ENCODE results near the gene GALNT2. TPM values are rescaled to one million over a fixed set of nuclear protein-coding genes. Genes with fewer than 3 reads are reported as not detected.

GALNT2 gene
- total RNA-seq, 5 donors from 2014 or later (not counting 1 experiment from before 2014, with no cell fraction given): 22.2 to 29.7 (median 23.5) TPM

- Mint-ChIP-seq H3K27ac (no peak overlapping the region), H3K4me1 (peaks cover 33 to 44% (median 41%) of the 10 kb centered on the region in 3 donors), H3K36me3 (peaks cover 14% of the 10 kb centered on the region), H3K27me3 (no peaks in the 10 kb centered on the region), H3K9me3 (no peaks in the 10 kb centered on the region), H3K4me3 (no peak overlapping the region)
- WGBS (ENCODE audit: insufficient coverage): 92% methylated on average over 5 of the region's 12 CpGs
- POLR2A ChIA-PET: no interaction called here
- CTCF ChIA-PET: interaction anchor here (0.5 to 0.6 kb wide), 2 partner anchors 18 to 665 kb away, joined by 3 read pairs; no protein-coding TSS in a partner anchor
- Histone ChIP-seq H3K36me3 (ENCODE audit: control insufficient read depth in 2 of 2, extremely low read depth in 1 of 2, insufficient read depth in 1 of 2, low read length in 1 of 2) (peaks cover 0 to 7% of the 10 kb centered on the region in 2 donors), H3K9me3 (no peaks in the 10 kb centered on the region), H3K4me1 (ENCODE audit: control insufficient read depth in 1 of 2, extremely low read depth in 1 of 2, insufficient read depth in 2 of 2, low read length in 2 of 2) (peaks cover 0 to 3% of the 10 kb centered on the region in 2 experiments), H3K27ac (ENCODE audit: low read length) (no peak overlapping the region), H3K27me3 (replicated peaks in 1 of 2; ENCODE audit: control insufficient read depth in 2 of 2, extremely low read depth in 1 of 2, insufficient read depth in 2 of 2, low read length in 1 of 2) (no peaks in the 10 kb centered on the region), H3K4me3 (ENCODE audit: control insufficient read depth in 1 of 2, extremely low read depth in 1 of 2, low read length in 1 of 2) (no peak overlapping the region)
- ATAC-seq (replicated peaks in 1 of 4) (no peak), DNase-seq (no peak)
Observed at GRCh38 chr1:230140221-230141020, 73.4 kb downstream of the GALNT2 start.

DNA sequence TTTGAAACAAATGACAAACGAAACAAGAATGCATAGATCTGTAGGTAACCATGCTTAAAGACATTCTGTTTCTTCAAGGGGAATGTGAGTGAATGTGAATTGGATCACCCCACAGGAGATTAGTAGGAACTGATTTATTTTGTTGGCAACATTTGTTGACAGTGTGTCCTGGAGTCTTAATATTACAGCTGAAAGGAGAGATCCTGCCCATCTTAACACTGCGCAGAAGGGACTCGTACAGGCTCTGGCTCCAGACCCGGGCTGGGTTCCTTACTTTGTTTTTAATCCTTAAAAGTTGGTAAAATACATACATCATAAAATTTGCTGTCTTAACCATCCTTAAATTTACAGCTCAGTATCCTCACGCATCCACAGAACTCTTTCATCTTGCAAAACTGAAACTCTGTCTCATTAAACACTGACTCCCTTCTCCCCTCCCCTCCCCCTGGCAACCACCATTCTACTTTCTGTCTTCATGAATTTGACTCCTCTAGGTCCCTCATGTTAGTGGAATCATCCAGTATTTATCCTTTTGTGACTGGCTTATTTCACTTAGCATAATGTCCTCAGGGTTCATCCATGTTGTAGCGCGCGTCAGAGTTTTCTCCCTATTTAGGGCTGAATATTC is 74.1 kb downstream of the GALNT2 start:
- Mint-ChIP-seq H3K4me1 (peaks cover 40 to 49% (median 45%) of the 10 kb centered on the region in 3 donors), H3K4me3 (no peak overlapping the region), H3K27me3 (no peaks in the 10 kb centered on the region), H3K36me3 (peaks cover 14% of the 10 kb centered on the region), H3K27ac (no peak overlapping the region), H3K9me3 (no peaks in the 10 kb centered on the region)
- no peak overlapping the region for H3K4me3 ChIP-seq (ENCODE audit: control insufficient read depth in 1 of 2, extremely low read depth in 1 of 2, low read length in 1 of 2)
- POLR2A ChIA-PET: no interaction called here
- H3K27ac ChIP-seq (ENCODE audit: low read length): no peak overlapping the region
- no peaks in the 10 kb centered on the region for H3K9me3 ChIP-seq
- CTCF ChIA-PET: interaction anchor here in 1 of 2 donors (0.5 kb wide), 1 partner anchor 19 kb away, joined by 3 read pairs; no protein-coding TSS in a partner anchor
- peaks cover 0 to 8% of the 10 kb centered on the region in 2 experiments for H3K4me1 ChIP-seq (ENCODE audit: control insufficient read depth in 1 of 2, extremely low read depth in 1 of 2, insufficient read depth in 2 of 2, low read length in 2 of 2)
- peaks cover 0 to 7% of the 10 kb centered on the region in 2 donors for H3K36me3 ChIP-seq (ENCODE audit: control insufficient read depth in 2 of 2, extremely low read depth in 1 of 2, insufficient read depth in 1 of 2, low read length in 1 of 2)
- 70% methylated on average over 1 of the region's 8 CpGs for WGBS (ENCODE audit: insufficient coverage)
- no peaks in the 10 kb centered on the region for H3K27me3 ChIP-seq (replicated peaks in 1 of 2; ENCODE audit: control insufficient read depth in 2 of 2, extremely low read depth in 1 of 2, insufficient read depth in 2 of 2, low read length in 1 of 2)
- DNase-seq: no peak
- ATAC-seq (replicated peaks in 1 of 4): no peak

DNA sequence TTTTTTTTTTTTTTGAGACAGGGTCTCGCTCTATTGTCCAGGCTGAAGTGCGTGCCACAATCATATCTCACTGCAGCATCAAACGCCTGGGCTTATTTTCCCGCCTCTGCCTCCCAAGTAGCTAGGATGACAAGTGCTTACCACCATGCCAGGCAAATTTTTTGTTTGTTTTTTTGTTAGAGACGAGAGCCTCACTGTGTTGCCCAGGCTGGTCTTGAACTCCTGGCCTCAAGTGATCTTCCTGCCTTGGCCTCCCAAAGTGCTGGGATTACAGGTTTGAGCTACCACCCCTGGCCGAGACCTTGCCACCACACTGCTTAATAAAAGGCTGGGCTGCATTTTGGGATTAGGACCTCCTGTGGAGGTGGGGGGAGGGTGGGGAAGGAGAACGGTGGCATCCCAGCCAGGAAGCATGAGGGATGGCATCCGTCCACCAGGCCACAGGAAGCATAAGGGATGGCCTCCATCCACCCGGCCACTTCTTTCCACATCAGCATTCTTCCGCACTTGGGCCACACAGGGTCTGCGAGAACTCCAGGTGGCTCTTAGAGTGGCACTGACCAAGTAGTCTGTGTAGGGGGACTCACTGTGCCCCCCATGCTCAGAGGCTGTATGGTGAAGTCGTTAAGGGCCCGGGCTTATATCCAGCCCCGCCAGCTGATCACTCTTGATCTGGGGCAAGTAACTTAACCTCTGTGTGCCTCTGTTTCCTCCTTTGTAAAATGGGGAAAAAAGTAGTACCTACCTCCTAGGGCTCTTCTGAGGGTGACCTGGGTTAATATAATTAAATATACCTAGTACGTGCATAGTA is 75.0 kb downstream of the GALNT2 start:
- H3K36me3 ChIP-seq (ENCODE audit: control insufficient read depth in 2 of 2, extremely low read depth in 1 of 2, insufficient read depth in 1 of 2, low read length in 1 of 2): peaks cover 0 to 2% of the 10 kb centered on the region in 2 donors
- H3K9me3 ChIP-seq: no peaks in the 10 kb centered on the region
- ChIA-PET POLR2A (no interaction called here), CTCF (no interaction called here)
- H3K27me3 Mint-ChIP-seq: no peaks in the 10 kb centered on the region
- DNase-seq (no peak), ATAC-seq (replicated peaks in 1 of 4) (no peak)
- no peak overlapping the region for H3K4me3 ChIP-seq (ENCODE audit: control insufficient read depth in 1 of 2, extremely low read depth in 1 of 2, low read length in 1 of 2)
- peaks cover 49 to 57% (median 54%) of the 10 kb centered on the region in 3 donors for H3K4me1 Mint-ChIP-seq
- H3K4me3 Mint-ChIP-seq: no peak overlapping the region
- peaks cover 0 to 10% of the 10 kb centered on the region in 2 experiments for H3K4me1 ChIP-seq (ENCODE audit: control insufficient read depth in 1 of 2, extremely low read depth in 1 of 2, insufficient read depth in 2 of 2, low read length in 2 of 2)
- no peaks in the 10 kb centered on the region for H3K9me3 Mint-ChIP-seq
- H3K36me3 Mint-ChIP-seq: peaks cover 10% of the 10 kb centered on the region
- H3K27ac ChIP-seq (ENCODE audit: low read length): no peak overlapping the region
- H3K27me3 ChIP-seq (replicated peaks in 1 of 2; ENCODE audit: control insufficient read depth in 2 of 2, extremely low read depth in 1 of 2, insufficient read depth in 2 of 2, low read length in 1 of 2): no peaks in the 10 kb centered on the region
- WGBS (ENCODE audit: insufficient coverage): 100% methylated on average over 8 of the region's 15 CpGs
- no peak overlapping the region for H3K27ac Mint-ChIP-seq

GRCh38 chr1:230142608-230143210 is 75.7 kb downstream of the GALNT2 start:
- Mint-ChIP-seq H3K36me3 (peaks cover 7% of the 10 kb centered on the region), H3K4me3 (no peak overlapping the region), H3K4me1 (peaks cover 54 to 62% (median 60%) of the 10 kb centered on the region in 3 donors), H3K9me3 (no peaks in the 10 kb centered on the region), H3K27me3 (no peaks in the 10 kb centered on the region), H3K27ac (no peak overlapping the region)
- Histone ChIP-seq H3K4me1 (ENCODE audit: control insufficient read depth in 1 of 2, extremely low read depth in 1 of 2, insufficient read depth in 2 of 2, low read length in 2 of 2) (peaks cover 0 to 10% of the 10 kb centered on the region in 2 experiments), H3K27me3 (replicated peaks in 1 of 2; ENCODE audit: control insufficient read depth in 2 of 2, extremely low read depth in 1 of 2, insufficient read depth in 2 of 2, low read length in 1 of 2) (no peaks in the 10 kb centered on the region), H3K4me3 (ENCODE audit: control insufficient read depth in 1 of 2, extremely low read depth in 1 of 2, low read length in 1 of 2) (no peak overlapping the region), H3K27ac (ENCODE audit: low read length) (no peak overlapping the region), H3K9me3 (no peaks in the 10 kb centered on the region), H3K36me3 (ENCODE audit: control insufficient read depth in 2 of 2, extremely low read depth in 1 of 2, insufficient read depth in 1 of 2, low read length in 1 of 2) (no peaks in the 10 kb centered on the region)
- ATAC-seq (replicated peaks in 1 of 4) (no peak), DNase-seq (no peak)
- ChIA-PET CTCF (interaction anchor here in 1 of 2 donors (1.0 kb wide), 1 partner anchor 24 kb away, joined by 4 read pairs; no protein-coding TSS in a partner anchor), POLR2A (interaction anchor here in 1 of 2 donors (0.7 kb wide), 1 partner anchor 146 kb away, joined by 3 read pairs; no protein-coding TSS in a partner anchor)
- WGBS (ENCODE audit: insufficient coverage): 100% methylated on average over 3 of the region's 5 CpGs

GRCh38 chr1:230143534-230143933 is 76.5 kb downstream of the GALNT2 start:
- H3K9me3 Mint-ChIP-seq: no peaks in the 10 kb centered on the region
- Histone ChIP-seq H3K4me1 (ENCODE audit: control insufficient read depth in 1 of 2, extremely low read depth in 1 of 2, insufficient read depth in 2 of 2, low read length in 2 of 2) (peaks cover 0 to 10% of the 10 kb centered on the region in 2 experiments), H3K9me3 (no peaks in the 10 kb centered on the region), H3K27me3 (replicated peaks in 1 of 2; ENCODE audit: control insufficient read depth in 2 of 2, extremely low read depth in 1 of 2, insufficient read depth in 2 of 2, low read length in 1 of 2) (no peaks in the 10 kb centered on the region), H3K27ac (ENCODE audit: low read length) (no peak overlapping the region), H3K4me3 (ENCODE audit: control insufficient read depth in 1 of 2, extremely low read depth in 1 of 2, low read length in 1 of 2) (no peak overlapping the region), H3K36me3 (ENCODE audit: control insufficient read depth in 2 of 2, extremely low read depth in 1 of 2, insufficient read depth in 1 of 2, low read length in 1 of 2) (no peaks in the 10 kb centered on the region)
- ATAC-seq (replicated peaks in 1 of 4): no peak
- peaks cover 60 to 64% (median 61%) of the 10 kb centered on the region in 3 donors for H3K4me1 Mint-ChIP-seq
- peaks cover 3% of the 10 kb centered on the region for H3K36me3 Mint-ChIP-seq
- no peaks in the 10 kb centered on the region for H3K27me3 Mint-ChIP-seq
- no peak for DNase-seq
- ChIA-PET POLR2A (no interaction called here), CTCF (interaction anchor here in 1 of 2 donors (1.0 kb wide), 1 partner anchor 23 kb away, joined by 4 read pairs; no protein-coding TSS in a partner anchor)
- H3K4me3 Mint-ChIP-seq: no peak overlapping the region
- no peak overlapping the region for H3K27ac Mint-ChIP-seq
- 94% methylated on average over 7 of the region's 9 CpGs for WGBS (ENCODE audit: insufficient coverage)

Measured in T-cell (primary cell).